GM18861 (cell line): ENCODE measurements around the gene SCN7A.

Source experiments
- ATAC-seq: cut with Tn5 transposase; IDR thresholded peaks from one replicate; pipeline ENCODE4 v1.9.1; 2021; ENCODE audit not compliant: unreplicated experiment

SCN7A gene

DNA sequence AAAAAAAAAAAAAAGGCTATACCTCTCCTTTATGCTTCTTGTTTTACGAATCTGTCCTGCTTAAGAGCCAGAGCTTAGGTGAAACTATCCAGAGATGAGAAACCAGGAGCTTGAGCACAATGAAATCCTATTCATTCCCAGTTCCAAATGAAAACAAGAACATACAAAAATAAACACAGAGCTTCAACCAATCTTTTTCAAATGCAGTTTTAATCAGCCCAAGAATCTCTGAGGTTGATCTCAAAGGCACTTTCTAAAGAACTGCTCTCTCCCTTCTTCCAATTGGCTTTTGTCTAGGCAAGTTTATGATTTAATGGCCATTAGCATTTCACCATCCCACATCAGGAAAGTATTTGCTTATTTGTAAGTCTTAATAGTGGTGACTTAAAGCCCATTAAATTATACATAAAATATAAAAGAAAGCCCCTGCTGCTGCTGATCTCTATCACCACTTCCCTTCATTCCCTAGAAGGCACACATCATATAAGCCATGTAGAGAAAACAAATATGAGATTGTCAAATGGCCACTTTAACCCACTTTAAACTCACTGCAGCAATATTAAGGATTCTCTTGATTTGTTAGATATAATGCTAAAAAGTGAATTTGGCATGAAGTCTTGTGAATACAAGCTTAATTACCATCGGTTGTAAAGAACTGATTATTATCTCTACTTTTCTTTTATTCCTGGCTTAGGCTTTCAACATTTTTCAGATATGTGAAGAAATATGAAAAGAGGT, 89.0 kb downstream of the SCN7A start:
- ATAC-seq: no peak

DNA sequence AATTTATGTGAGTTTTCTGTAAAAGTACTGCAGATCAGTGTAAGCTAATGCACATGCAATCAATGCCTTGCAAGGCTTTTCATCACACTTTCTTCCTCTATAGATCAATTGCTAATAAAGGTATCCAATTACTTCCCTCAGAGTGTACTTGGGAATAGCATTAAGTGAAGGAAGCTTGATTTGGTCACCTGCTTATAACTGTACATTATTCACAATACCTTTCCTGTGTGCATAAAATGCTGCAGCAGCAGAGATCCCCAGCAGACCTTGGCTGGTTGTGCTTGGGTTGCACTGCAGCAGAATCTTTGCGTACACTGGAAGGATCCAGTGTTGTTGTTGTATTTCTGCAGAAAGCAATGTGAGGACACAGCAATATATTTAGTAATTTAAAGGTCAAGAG, 99.8 kb downstream of the SCN7A start:
- no peak for ATAC-seq

DNA sequence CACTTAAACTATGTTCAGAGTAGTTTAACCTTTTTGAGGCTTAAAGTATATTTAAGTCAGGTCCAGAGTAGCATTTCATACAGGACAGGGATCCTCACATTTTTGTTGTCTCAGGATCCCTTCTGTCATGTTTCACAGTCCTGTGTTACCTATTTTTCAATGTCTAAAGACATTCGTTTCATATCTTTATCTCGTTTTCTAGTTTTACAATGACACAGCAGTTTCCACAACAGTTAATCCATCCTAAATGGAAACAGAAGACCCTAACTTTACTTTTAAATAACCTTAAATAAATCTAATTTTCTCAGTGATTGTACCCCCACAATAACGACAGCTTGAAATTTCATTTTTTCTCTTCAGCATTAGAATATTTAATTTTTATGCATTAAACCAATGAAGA, 101.0 kb downstream of the SCN7A start:
- ATAC-seq: no peak

DNA sequence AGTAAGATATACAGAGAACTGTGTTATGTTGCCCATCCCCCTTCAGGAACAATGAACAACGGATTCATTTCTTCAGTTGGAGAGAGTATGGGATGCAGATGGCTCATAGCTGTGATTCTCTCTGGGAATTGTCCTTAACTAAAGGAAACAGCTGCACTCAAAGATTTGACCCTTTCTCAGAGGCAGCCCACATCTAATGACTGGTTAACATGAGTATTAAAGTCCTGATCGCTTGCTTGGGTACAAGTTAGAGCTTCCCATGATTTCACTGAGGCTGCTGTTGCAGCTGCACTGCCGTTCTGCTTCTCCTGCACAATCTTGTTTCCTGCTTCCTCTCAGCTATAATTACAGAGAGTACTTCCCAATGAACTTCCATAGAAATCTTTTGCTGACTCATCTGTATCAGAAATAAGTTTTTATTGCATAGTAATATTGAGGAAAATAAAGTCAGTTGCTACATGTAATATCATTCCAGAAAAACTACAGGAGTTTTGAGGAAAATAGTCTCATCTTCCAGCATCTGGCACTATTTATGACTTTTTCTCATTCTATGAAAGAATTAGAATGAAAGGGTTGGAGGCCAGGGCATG, 105.5 kb downstream of the SCN7A start:
- no peak for ATAC-seq

GRCh38 chr2:166385313-166385712, 108.7 kb downstream of the SCN7A start:
- no peak for ATAC-seq

- ATAC-seq: no peak
Measured at GRCh38 chr2:166384774-166385173, 109.3 kb downstream of the SCN7A start.

- ATAC-seq: no peak
Measured at GRCh38 chr2:166382448-166382847, 111.6 kb downstream of the SCN7A start.

DNA sequence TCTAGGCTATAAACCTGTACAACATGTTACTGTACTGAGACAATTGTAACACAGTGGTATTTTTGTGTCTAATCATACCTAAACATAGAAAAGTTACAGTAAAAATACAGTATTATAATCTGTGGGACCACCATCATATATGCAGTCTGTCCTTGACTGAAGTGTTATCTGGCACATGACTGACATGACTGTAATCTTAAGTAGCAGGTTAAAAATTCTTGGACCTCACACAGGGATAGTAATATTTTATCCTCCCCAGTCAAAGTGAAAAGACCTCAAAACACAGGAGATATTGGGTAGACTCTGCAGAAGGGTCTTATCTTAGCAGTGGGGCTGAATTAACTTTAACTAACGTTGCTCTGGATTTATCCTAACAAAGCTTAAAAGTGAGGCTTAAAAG, 113.4 kb downstream of the SCN7A start:
- ATAC-seq: no peak

- no peak for ATAC-seq
Measured at GRCh38 chr2:166376873-166377272, 117.2 kb downstream of the SCN7A start.

DNA sequence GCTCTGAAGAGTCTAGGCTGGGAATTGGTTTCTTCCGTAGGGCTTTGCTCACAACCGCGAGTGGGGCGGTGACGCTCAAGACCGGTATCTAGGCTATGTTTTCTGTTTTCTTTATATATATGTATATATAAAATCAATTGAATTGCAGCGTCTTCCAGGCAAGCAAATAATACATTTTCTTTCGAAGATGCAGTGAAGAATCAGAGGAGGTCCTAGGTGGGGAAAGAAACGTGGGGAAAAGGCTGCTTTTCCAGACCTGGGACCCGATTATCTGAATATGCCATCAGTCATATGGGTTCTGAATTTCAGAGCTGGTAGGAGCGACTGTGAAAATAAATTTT, 117.6 kb downstream of the SCN7A start:
- no peak for ATAC-seq

GRCh38 chr2:166375736-166376487, 118.1 kb downstream of the SCN7A start, which contains the start of gene SCN9A:
SCN9A (minus strand) TSS chr2:166375944; CDS start chr2:166311756, 64,188 bp downstream.
- no peak for ATAC-seq

DNA sequence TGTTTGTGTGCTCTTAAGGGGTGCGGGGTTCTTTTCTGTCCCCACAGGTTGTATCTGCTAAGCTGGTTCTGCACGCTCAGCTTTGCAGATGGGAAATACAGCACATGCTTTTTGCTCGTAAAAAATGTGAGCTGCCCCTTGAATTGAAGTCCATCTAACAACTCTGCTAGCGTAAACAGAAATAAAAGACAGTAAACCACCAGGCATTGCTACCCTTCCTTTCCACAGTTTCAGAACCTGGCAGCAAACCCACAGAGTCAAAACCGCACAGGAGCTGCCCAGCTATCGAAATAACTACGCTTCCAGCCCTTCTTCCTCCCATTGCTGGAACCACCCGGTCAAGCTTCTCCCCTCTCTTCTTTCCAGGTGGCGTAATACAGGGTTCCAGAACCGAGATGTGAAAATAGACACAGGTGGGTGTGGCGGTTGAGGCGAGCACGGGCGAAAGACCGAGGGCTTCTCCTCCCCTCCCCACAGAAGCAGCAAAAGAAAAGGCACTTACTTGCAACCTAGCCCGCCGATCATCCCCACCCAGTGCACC, 118.8 kb downstream of the SCN7A start:
- no peak for ATAC-seq

GRCh38 chr2:166373951-166374350, 120.1 kb downstream of the SCN7A start:
- no peak for ATAC-seq

GRCh38 chr2:166373539-166373938, 120.5 kb downstream of the SCN7A start:
- no peak for ATAC-seq

DNA sequence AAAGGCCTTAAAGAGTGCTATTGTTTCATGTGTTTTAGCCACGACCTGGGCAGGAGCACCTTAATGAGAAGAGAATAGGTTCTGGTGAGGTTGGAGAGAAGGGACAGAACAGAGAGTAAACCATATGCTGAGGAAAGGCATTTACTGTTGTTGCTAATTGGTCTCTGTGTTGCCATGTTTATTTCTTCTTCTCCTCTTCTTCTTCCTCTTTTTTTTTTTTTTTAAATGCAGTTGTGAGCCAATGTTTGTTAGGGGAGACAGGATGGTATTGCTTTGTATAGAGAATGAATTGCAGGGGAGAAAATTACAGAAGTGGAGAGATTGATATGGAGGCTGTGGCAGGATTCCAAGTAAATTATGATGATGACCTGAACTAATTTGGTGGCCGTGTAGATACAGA, 120.9 kb downstream of the SCN7A start:
- ATAC-seq: no peak

- no peak for ATAC-seq
Measured at GRCh38 chr2:166372046-166372445, 122.0 kb downstream of the SCN7A start.

DNA sequence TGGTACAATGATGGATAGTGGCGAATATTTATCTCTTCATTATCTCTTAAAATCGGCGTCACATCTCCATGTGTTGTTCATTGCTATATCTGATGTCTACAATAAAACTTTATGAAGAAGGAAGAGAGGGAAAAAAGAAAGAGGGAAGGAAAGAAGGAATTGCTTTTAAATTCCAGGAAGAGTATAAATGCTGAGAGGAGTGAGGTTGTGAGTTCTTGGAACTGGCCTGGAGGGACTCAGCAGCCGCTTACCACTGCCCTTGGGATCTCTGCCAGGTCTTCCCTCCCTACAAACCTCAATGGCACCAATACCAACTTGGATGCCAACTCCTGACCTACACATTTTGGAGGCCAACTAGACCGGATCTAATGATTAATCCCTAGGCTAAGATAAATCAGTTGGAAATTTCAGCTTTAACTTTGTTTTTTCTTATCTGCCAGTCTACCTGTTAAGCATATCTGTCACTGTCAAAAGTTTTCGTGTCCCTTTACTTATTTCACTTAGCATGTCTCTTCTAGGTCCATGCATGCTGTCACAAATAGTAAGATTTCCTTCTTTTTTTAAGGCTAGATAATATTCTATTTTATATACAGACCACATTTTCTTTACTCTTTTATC, 128.1 kb downstream of the SCN7A start:
- ATAC-seq: no peak

- no peak for ATAC-seq
Measured at GRCh38 chr2:166365239-166365638, 128.8 kb downstream of the SCN7A start.

DNA sequence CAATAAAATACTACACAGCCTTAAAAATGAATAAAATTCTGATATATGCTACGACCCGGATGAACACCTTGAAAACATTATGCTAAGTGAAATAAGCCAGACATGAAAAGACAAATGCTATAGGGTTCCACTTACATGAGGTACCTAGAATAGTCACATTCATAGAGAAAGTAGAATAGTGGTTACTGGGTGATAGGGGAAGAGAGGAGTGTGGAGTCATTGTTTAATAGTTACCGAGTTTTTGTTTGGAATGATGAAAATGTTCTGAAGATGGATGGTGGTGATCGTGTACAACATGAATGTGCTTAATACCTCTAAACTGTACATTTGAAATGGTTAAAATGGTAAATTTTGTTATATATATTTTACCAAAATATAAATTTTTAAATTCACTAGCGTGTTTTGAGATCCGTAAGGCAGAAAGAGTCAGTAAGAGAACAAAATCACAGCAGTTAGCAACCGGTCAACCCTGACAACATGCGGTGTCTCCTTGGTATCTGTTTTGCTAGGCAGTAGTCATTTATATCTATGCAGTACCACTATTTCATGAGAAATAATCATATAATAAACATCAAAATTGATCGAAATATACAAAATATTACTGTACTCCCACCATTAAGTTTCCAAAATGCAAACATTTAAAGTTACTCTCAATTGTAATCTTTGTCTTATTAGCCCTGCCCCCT, 129.4 kb downstream of the SCN7A start:
- no peak for ATAC-seq

DNA sequence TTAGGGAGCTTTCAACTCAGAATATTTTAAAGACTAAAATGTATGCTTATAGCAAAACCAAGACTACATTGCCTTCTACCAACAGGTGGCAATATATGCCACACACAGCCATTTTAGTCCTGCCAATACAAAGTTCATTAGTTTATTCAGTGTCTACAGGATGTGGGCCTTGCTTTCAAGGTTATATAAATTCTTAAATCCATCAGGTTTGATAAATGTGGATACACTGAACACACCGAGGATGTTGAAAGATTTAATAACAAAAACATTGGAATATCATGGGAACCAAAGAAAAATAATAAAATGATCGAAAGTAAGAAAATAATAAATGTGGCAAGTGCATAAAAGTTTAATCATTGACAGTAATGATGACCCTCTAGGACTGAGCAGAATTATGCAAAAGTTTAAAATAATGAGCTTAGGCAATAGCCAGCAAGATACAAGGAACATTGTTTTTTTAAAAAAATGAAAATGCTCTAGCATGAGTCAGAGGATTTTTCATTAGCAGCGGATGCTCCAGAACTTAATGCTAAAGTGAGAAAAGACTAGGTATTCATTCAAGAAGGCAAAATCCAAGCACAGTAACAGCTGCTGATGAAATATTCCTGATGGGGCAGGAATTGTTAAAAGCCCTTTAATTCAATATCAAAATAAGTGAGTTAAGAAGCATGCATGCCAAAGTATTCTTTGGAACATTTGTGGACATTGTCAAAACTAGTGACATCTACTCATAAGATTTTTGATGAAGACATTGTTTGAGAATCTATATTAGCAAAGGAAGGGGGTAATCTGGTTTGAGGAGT, 132.5 kb downstream of the SCN7A start:
- ATAC-seq: peak; percentile 65
